Measurements from ENCODE around the gene GFER. TPM values are rescaled to one million over a fixed set of nuclear protein-coding genes. Genes with fewer than 3 reads are reported as not detected.
"Not testable (repeated sequence)": the region's sequence is repeated elsewhere in the genome, so short reads cannot be mapped to it uniquely, and the experiment has no call there.

The GFER gene
- total and polyA plus RNA-seq, 11 donors = 18.0 to 51.1 (median 23.8) TPM

GRCh38 chr16:2032285-2033056 is 48.5 kb downstream of the GFER start:
- ATAC-seq = peak; percentile 14 to 42 (median 30)
- intact Hi-C loops (cut with DNase I) = no loop called here
- peak in 3 of 5 donors; percentile 59 to 69 (median 60) for DNase-seq

GRCh38 chr16:2033057-2033908 is 49.3 kb downstream of the GFER start:
- WGBS, 4 donors = 21 to 30% (median 28%) methylated on average over 5 to 37 of the region's 37 CpGs
- H3K36me3 ChIP-seq = peaks cover 2 to 69% (median 34%) of the 10 kb centered on the region in 9 donors
- no peaks in the 10 kb centered on the region for H3K9me3 ChIP-seq
- TF ChIP-seq POLR2A (IDR thresholded peaks at IDR 0.05) (peak in 1 of 2 donors; percentile 70), CTCF (IDR thresholded peaks at IDR 0.05) (no peak)
- ATAC-seq (peak; percentile 45 to 67 (median 56)), DNase-seq (peak; percentile 78 to 89 (median 84))
- peak overlapping the region; percentile 35 to 95 (median 72) for H3K4me3 ChIP-seq
- no peaks in the 10 kb centered on the region for H3K27me3 ChIP-seq
- peak overlapping the region; percentile 83 to 98 (median 94) for H3K27ac ChIP-seq
- intact Hi-C loops (cut with DNase I) = no loop called here
- peaks cover 3 to 91% (median 51%) of the 10 kb centered on the region in 12 donors for H3K4me1 ChIP-seq

More at GRCh38 chr16:2032285-2033056, 48.5 kb downstream of the GFER start:
- WGBS, 4 donors = 42 to 61% (median 57%) methylated on average over 12 to 15 of the region's 15 CpGs
- Histone ChIP-seq H3K4me3 (peak overlapping the region in 11 of 12 donors; percentile 54 to 95 (median 72)), H3K36me3 (peaks cover 2 to 61% (median 29%) of the 10 kb centered on the region in 9 donors), H3K9me3 (no peaks in the 10 kb centered on the region), H3K27ac (peak overlapping the region; percentile 83 to 98 (median 94)), H3K27me3 (peaks cover 0 to 6% (median 0%) of the 10 kb centered on the region in 9 donors), H3K4me1 (peaks cover 3 to 85% (median 47%) of the 10 kb centered on the region in 12 donors)
- TF ChIP-seq CTCF (IDR thresholded peaks at IDR 0.05) (no peak), POLR2A (IDR thresholded peaks at IDR 0.05) (no peak)

GRCh38 chr16:2033909-2034695 is 50.1 kb downstream of the GFER start:
- DNase-seq = peak in 3 of 5 donors; percentile 14 to 39 (median 36)
- peaks cover 2 to 73% (median 39%) of the 10 kb centered on the region in 9 donors for H3K36me3 ChIP-seq
- H3K27me3 ChIP-seq; intact Hi-C loops (cut with DNase I); H3K9me3 ChIP-seq; ATAC-seq: not testable (repeated sequence)
- peaks cover 3 to 91% (median 59%) of the 10 kb centered on the region in 12 donors for H3K4me1 ChIP-seq
- H3K4me3 ChIP-seq = peak overlapping the region; percentile 35 to 95 (median 72)
- H3K27ac ChIP-seq = peak overlapping the region; percentile 83 to 98 (median 96)
- WGBS, 4 donors = 29 to 62% (median 48%) methylated on average over 4 to 16 of the region's 32 CpGs
